Vagina (tissue), 2 donors: ENCODE data around the gene SMIM43. TPM values are rescaled to one million over a fixed set of nuclear protein-coding genes. Genes with fewer than 3 reads are reported as not detected.

Source experiments
- DNase-seq, 2 donors: peaks; one replicate each; pipeline ENCODE4 v3.0.0-alpha.2; 2017; ENCODE audit errors: extremely low spot score in 2 of 2
- H3K27ac ChIP-seq: fragments of 200-600 bp; sonication (generic); one replicate; pipeline ENCODE4 v1.5.1; 2019
- H3K27me3 ChIP-seq: fragments of 200-600 bp; sonication (generic); one replicate; pipeline ENCODE4 v1.5.1; 2019
- H3K36me3 ChIP-seq, 2 donors: fragments of 200-600 bp; sonication (generic); one replicate each; pipeline ENCODE4 v1.5.1; 2017 to 2019
- H3K4me1 ChIP-seq: fragments of 200-600 bp; sonication (generic); one replicate; pipeline ENCODE4 v1.5.1; 2019
- H3K4me3 ChIP-seq, 2 donors: fragments of 200-600 bp; sonication (generic); 1 replicate in 1 of 2; 2 replicates in 1 of 2; pipeline ENCODE4 v1.5.1; 2016 to 2019
- H3K9me3 ChIP-seq: fragments of 200-600 bp; sonication (generic); one replicate; pipeline ENCODE4 v1.5.1; 2019
- POLR2A ChIP-seq, 2 donors: fragments of 450-650 bp; IDR thresholded peaks; one replicate each; pipeline ENCODE4 v1.6.1; 2017; ENCODE audit warnings: antibody characterized with exemption in 2 of 2, mild to moderate bottlenecking in 2 of 2, moderate library complexity in 2 of 2
- POLR2AphosphoS5 ChIP-seq, 2 donors: sonication (generic); formaldehyde crosslinking; IDR thresholded peaks; one replicate each; pipeline ENCODE4 v1.9.0; 2017; ENCODE audit warnings: antibody characterized with exemption in 2 of 2, mild to moderate bottlenecking in 2 of 2, low read depth in 1 of 2; ENCODE audit not compliant: insufficient read depth in 1 of 2
- intact Hi-C: fragments of 100-400 bp; cut with DNase I; formaldehyde crosslinking; loops from one replicate; pipeline ENCODE4 v1.15.1; 2023
- total RNA-seq: library from RNA; depleted of rRNA; stranded (reverse); fragments of >200 nt; gene quantifications from one replicate; pipeline ENCODE4 v1.2.3, GENCODE V29; 2016
- TF ChIP-seq, protein P1 (sequence below), 3 experiments: fragments of 450-650 bp in 2 of 3; fragments of 200-600 bp in 1 of 3; sonication (generic) in 1 of 3; IDR thresholded peaks; one replicate each; pipeline ENCODE4 v1.5.1; 2017 to 2019; ENCODE audit warnings: antibody characterized with exemption in 3 of 3, mild to moderate bottlenecking in 2 of 3, moderate library complexity in 2 of 3

The SMIM43 gene
- total RNA-seq, 1 donor from 2014 or later: not detected

DNA sequence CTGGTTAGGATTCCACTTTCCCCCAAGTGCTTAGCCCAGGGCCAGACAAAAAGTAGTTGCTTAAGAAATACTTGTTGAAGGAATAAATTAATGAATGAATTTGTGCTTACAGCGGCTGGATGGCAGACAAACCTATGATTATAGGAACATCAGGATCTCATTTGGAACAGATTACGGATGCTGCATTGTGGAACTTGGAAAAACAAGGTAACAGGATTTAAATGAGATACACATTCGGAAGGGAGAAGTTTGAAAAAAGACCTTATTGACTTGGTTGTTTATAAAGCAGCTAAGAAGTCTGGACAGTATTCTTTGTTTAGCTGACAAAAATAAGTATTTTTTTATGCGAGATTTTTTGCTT lies 36.7 kb upstream of the SMIM43 start:
- Histone ChIP-seq H3K4me3 (peak overlapping the region; percentile 58 to 93), H3K27ac (peak overlapping the region; percentile 87), H3K9me3 (no peaks in the 10 kb centered on the region), H3K27me3 (no peaks in the 10 kb centered on the region), H3K36me3 (peaks cover 0 to 26% of the 10 kb centered on the region in 2 donors), H3K4me1 (peaks cover 12% of the 10 kb centered on the region)
- TF ChIP-seq POLR2A (IDR thresholded peaks at IDR 0.05) (no peak), POLR2AphosphoS5 (IDR thresholded peaks at IDR 0.05; ENCODE audit: insufficient read depth in 1 of 2, low read depth in 1 of 2) (no peak)
- TF ChIP-seq, protein P1, sequence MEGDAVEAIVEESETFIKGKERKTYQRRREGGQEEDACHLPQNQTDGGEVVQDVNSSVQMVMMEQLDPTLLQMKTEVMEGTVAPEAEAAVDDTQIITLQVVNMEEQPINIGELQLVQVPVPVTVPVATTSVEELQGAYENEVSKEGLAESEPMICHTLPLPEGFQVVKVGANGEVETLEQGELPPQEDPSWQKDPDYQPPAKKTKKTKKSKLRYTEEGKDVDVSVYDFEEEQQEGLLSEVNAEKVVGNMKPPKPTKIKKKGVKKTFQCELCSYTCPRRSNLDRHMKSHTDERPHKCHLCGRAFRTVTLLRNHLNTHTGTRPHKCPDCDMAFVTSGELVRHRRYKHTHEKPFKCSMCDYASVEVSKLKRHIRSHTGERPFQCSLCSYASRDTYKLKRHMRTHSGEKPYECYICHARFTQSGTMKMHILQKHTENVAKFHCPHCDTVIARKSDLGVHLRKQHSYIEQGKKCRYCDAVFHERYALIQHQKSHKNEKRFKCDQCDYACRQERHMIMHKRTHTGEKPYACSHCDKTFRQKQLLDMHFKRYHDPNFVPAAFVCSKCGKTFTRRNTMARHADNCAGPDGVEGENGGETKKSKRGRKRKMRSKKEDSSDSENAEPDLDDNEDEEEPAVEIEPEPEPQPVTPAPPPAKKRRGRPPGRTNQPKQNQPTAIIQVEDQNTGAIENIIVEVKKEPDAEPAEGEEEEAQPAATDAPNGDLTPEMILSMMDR (IDR thresholded peaks at IDR 0.05): no peak
- no peak for DNase-seq
- intact Hi-C loops: loop anchor here (10.0 kb wide), 1 partner anchor 87 kb away; no protein-coding TSS in a partner anchor

DNA sequence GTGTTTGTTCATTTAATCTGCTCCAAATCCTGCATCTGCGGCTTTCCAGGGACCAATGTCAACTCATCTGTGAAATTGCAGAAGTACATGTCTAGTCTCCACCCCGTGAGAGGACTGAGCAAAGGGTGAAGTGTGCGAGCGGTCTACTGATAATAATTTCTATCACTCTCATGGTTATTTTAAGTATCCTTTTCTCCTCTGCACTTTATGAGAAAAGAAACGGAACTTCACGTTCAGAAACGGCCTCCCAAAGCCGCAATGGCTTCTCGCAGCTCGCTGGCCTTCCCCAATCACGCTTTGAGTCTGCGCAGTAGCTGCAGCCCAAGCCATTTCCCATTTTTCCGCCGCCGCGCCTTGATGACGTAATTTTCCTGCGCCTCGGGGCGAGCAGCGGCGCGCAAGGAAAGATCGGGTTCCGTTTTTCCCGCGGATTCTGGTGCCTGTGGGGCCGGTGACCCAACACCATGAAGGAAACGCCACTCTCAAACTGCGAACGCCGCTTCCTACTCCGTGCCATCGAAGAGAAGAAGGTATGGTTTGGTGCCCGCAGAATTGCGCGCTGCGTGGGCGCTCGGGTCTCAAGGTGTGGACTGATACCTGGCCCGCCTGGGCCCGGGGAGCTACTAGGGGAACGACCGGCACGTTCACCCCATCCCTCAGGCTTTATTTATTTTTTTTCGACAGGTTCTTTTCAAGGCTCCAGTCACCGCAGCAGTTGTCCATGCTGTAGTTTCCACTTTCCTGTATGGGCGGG lies 36.2 kb upstream of the SMIM43 start, which contains the start of gene EXOSC9:
TSS of gene EXOSC9 (plus strand) at position 363 of the 754 bp plus-strand sequence. CDS start at position 465, 102 bp downstream.
- Histone ChIP-seq H3K4me3 (peak within 1 kb of the TSS; percentile 58 to 93), H3K36me3 (peaks cover 0 to 21% of the 10 kb centered on the region in 2 donors), H3K27me3 (no peaks in the 10 kb centered on the region), H3K9me3 (no peaks in the 10 kb centered on the region), H3K4me1 (peaks cover 12% of the 10 kb centered on the region), H3K27ac (peak within 1 kb of the TSS; percentile 87)
- TF ChIP-seq POLR2AphosphoS5 (IDR thresholded peaks at IDR 0.05; ENCODE audit: insufficient read depth in 1 of 2, low read depth in 1 of 2) (peak; percentile 94 to 99), POLR2A (IDR thresholded peaks at IDR 0.05) (peak in 1 of 2 donors; percentile 51)
- TF ChIP-seq, protein P1 (IDR thresholded peaks at IDR 0.05): no peak
- intact Hi-C loops: loop anchor here (10.0 kb wide), 1 partner anchor 86 kb away; no protein-coding TSS in a partner anchor
- DNase-seq: peak in 1 of 2 donors; percentile 91

DNA sequence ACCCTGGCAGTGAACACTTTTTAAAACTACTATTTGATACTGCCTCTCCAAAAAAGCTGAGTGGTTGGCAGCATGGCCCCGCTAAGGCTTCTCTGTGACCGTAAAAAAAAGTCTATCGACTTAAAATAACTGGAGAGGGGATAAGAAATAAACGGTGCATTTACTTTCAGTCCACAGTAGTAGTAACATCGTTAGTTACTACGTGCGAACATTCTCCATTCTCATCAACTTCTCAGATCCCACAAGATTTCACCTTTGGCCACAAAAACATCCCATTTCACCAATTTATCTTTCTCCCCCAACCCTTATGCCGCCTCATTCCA lies 35.6 kb upstream of the SMIM43 start:
- H3K9me3 ChIP-seq: no peaks in the 10 kb centered on the region
- intact Hi-C loops: loop anchor here (10.0 kb wide), 1 partner anchor 86 kb away; no protein-coding TSS in a partner anchor
- peak overlapping the region; percentile 87 for H3K27ac ChIP-seq
- TF ChIP-seq, protein P1 (IDR thresholded peaks at IDR 0.05): no peak
- TF ChIP-seq POLR2A (IDR thresholded peaks at IDR 0.05) (no peak), POLR2AphosphoS5 (IDR thresholded peaks at IDR 0.05; ENCODE audit: insufficient read depth in 1 of 2, low read depth in 1 of 2) (no peak)
- peak overlapping the region; percentile 58 to 93 for H3K4me3 ChIP-seq
- peaks cover 0 to 16% of the 10 kb centered on the region in 2 donors for H3K36me3 ChIP-seq
- H3K4me1 ChIP-seq: peaks cover 12% of the 10 kb centered on the region
- no peaks in the 10 kb centered on the region for H3K27me3 ChIP-seq
- DNase-seq: no peak

DNA sequence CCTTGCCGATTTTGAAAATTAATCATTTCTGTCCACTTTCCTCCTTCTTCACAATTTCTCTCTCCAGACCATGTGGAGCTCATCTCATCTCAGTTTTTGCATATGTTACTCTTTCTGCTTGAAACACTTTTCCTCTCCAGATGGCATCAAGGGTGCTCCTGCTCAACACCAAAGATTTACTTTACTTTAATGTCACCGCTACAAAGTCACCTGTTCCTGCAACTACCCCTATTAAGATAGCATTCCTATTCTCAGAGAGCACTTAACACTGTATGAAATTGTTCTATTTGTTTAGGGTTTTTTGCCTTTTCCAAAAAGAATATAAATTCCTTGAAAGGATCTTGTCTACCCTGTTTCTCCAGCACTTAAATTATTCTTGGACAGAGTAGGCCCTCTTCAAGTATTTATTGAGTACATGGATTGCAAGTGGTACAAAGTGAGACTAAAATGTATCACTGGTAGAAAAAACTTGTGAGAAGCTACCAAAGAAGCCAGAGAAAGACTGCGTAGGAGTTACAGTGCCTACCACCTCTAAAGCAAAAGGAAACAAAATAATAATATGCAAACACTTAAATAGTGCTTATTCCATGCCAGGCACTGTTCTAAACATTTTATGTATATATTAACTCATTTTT lies 35.0 kb upstream of the SMIM43 start:
- Histone ChIP-seq H3K27ac (no peak overlapping the region), H3K4me1 (peaks cover 12% of the 10 kb centered on the region), H3K36me3 (peaks cover 0 to 14% of the 10 kb centered on the region in 2 donors), H3K27me3 (no peaks in the 10 kb centered on the region), H3K9me3 (no peaks in the 10 kb centered on the region), H3K4me3 (no peak overlapping the region)
- no peak for DNase-seq
- intact Hi-C loops: loop anchor here (10.0 kb wide), 1 partner anchor 85 kb away; no protein-coding TSS in a partner anchor
- TF ChIP-seq POLR2AphosphoS5 (IDR thresholded peaks at IDR 0.05; ENCODE audit: insufficient read depth in 1 of 2, low read depth in 1 of 2) (no peak), POLR2A (IDR thresholded peaks at IDR 0.05) (no peak)
- TF ChIP-seq, protein P1 (IDR thresholded peaks at IDR 0.05): no peak
